Left renal pelvis (tissue), 4 donors: ENCODE results near the gene KRTAP12-4. TPM values are rescaled to one million over a fixed set of nuclear protein-coding genes. Genes with fewer than 3 reads are reported as not detected.
"Not testable (repeated sequence)": the region's sequence is repeated elsewhere in the genome, so short reads cannot be mapped to it uniquely, and the experiment has no call there.

Experiments
- DNase-seq, 4 donors: peaks; one replicate each; pipeline ENCODE4 v3.0.0-alpha.2; 2013; ENCODE audit warnings: low read depth in 4 of 4, low spot score in 3 of 4
- polyA plus RNA-seq, 4 donors: library from polyadenylated mRNA; unstranded; fragments of 120-200 nt; gene quantifications; one replicate each; pipeline ENCODE4 v1.2.1, GENCODE V29; 2013; ENCODE audit not compliant: insufficient read length in 4 of 4

KRTAP12-4 gene
- polyA plus RNA-seq, 4 donors = not detected

DNA sequence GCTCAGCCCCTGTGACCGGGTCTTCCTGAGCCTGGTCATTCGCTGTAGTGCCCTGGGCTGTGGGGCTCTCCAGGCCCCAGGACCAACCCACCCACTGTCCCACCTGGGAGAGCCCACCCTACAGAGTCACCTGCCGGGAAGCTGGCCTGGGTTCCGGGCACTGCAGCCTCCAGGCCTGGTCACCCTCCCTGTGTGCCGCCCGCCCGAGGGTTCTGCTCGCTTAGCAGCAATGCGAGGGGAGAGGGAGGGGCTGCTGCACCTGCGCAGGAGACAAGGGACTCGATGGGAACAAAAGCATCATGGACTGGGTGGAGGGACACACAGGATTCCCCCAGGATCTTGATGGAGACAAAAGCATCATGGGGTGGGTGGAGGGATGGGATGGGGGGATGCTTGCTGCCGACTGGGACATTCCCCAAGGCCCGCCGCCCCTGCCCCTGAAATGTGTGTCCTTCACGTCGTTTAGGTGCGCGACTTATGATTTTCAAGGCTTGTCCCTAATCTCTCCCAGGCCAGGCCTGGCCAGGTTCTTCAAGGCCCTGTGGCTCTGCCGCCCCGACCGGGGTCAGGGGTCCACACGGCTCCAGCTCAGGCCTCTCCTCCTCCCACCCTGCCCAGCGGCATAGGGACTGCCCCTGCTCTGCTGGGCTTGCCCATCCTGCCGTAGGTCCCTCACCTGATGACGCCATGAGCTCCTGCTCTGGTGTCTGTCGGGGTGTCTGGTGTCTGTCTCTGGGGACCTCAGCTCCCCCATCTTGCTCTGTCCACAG is 40.9 kb downstream of the KRTAP12-4 start:
- no peak for DNase-seq

DNA sequence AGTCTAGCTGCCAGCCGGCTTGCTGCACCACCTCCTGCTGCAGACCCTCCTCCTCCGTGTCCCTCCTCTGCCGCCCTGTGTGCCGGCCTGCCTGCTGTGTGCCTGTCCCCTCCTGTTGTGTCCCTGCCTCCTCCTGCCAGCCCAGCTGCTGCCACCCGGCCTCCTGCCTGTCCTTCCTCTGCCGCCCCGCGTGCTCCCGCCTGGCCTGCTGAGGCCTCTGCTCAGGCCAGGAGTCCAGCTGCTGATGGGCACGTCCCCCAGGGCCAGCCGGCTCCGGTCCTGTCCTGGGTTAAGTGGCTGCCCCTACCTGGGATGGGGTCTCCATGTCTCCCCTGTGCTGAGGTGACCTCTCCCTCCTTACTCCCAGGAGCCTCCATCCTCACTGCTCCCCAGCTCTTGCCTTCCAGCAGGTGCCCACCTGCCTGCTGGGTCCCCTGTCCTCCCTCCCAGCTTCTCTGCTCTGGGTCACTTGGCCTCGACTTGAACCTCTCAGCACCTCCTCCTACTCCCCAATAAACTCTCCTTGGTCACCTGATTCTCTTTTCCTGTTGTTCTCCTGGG is 41.7 kb downstream of the KRTAP12-4 start:
- DNase-seq = no peak

DNA sequence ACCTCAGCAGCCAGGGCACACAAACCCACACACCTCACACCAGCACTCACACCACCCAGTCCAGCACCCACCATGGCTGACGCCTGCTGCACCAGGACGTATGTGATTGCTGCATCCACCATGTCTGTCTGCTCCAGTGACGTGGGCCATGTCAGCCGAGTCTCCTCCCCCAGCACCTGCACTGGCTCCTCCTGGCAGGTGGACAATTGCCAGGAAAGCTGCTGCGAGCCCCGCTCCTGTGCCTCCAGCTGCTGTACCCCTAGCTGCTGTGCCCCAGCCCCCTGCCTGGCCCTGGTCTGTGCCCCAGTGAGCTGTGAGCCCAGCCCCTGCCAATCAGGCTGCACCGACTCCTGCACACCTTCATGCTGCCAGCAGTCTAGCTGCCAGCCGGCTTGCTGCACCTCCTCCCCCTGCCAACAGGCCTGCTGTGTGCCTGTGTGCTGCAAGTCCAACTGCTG is 42.4 kb downstream of the KRTAP12-4 start, which contains the start of gene KRTAP10-8:
Gene KRTAP10-8 (plus strand): TSS at position 51 of the 458 bp plus-strand sequence. CDS start 22 bp downstream, at position 73.
- no peak for DNase-seq

DNA sequence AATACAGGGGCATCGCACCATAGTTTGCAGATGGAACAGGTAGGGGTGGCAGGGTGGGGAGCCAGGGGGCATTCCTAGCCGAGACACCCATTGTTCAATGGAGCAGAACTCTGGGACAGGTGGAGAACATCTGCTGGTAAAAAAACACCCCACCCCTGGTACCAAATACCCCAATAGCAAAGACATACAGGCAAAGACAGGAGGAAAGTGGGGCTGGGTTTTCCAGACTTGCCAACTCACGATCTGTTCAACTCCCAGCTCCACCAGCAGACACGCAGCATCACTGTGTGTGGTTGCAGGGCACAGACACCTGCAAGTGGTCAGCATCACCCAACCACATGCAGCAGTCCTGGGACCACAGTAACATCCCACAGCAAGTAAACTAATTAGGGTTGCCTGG is 42.9 kb downstream of the KRTAP12-4 start:
- no peak for DNase-seq

DNA sequence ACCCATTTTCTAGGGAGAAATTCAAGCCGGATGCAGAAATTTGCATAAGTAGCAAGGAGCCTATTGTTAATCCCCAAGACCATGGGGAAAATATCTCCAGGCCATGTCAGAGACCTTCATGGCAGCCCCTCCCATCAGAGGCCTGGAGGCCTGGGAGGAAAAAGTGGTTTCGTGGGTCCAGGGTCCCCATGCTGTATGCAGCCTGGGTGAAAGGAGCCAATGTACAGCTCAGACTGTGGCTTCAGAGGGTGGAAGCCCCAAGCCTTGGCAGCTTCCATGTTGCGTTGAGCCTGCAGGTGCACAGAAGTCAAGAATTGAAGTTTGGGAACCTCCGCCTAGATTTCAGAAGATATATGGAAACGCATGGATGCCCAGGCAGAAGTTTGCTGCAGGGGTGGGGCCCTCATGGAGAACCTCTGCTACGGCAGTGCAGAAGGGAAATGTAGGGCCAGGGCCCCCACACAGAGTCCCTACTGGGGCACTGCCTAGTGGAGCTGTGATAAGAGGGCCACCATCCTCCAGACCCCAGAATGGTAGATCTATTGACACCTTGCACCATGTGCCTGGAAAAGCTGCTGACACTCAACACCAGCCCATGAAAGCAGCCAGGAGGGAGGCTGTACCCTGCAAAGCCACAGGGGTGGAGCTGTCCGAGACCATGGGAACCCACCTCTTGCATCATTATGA is 44.2 kb downstream of the KRTAP12-4 start:
- DNase-seq = not testable (repeated sequence)

DNA sequence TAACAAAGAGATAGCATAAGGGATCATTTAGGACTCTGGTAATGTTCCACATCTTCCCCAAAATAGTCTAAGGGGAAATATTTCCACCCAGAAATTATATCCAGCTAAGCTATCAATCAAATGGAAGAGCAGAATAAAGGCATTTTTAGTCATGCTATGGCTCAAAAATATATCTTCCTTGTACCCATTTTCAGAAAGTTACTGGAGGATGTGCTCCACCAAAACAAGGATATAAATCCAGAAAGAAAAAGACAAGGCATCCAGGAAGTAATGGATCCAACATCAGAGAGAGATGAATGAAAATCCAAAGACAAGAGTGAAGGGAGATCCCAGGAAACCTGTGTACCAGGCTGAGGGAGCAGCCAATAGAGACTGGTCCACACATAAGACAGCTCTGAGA is 45.3 kb downstream of the KRTAP12-4 start:
- DNase-seq = no peak

DNA sequence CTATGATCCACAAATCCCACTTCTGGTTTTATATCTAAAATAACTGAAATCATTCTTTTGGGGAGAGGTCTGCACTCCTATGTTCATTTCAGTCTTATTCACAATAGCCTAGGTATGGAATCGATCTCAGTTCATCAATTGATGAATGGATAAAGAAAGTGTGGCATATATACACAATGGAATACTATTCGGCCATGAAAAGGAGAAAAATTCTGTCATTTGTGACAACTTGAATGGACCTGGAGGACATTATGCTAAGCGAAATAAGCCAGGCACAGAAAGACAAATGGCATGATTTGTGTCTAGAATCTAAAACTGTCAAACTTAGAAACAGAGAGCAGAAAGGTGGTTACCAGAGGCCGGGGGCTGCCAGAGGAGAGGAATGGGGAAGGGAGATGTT is 48.0 kb downstream of the KRTAP12-4 start:
- DNase-seq = no peak

Other genes with a start within 250 kb of the KRTAP12-4 start
- gene LRRC3, start 199.1 kb downstream of the KRTAP12-4 start, polyA plus RNA-seq = 1 to 10 TPM; 4.3 to 6.6 (median 4.6) TPM
- not detected for gene KRTAP10-1, start 114.5 kb downstream of the KRTAP12-4 start, polyA plus RNA-seq
- not detected for gene KRTAP10-2, start 103.2 kb downstream of the KRTAP12-4 start, polyA plus RNA-seq
- not detected for gene KRTAP10-3, start 95.9 kb downstream of the KRTAP12-4 start, polyA plus RNA-seq
- gene KRTAP10-4, start 80.9 kb downstream of the KRTAP12-4 start, polyA plus RNA-seq = not detected
- gene KRTAP10-5, start 74.1 kb downstream of the KRTAP12-4 start, polyA plus RNA-seq = not detected
- not detected for gene KRTAP10-6, start 62.2 kb downstream of the KRTAP12-4 start, polyA plus RNA-seq
- gene KRTAP10-7, start 54.1 kb downstream of the KRTAP12-4 start, polyA plus RNA-seq = not detected
- not detected for gene KRTAP10-8, start 42.6 kb downstream of the KRTAP12-4 start, polyA plus RNA-seq
- not detected for gene KRTAP10-9, start 27.6 kb downstream of the KRTAP12-4 start, polyA plus RNA-seq
- gene KRTAP10-10, start 17.3 kb downstream of the KRTAP12-4 start, polyA plus RNA-seq = not detected
- gene KRTAP10-11, start 8.2 kb downstream of the KRTAP12-4 start, polyA plus RNA-seq = not detected
- gene KRTAP12-3, start 3.3 kb upstream of the KRTAP12-4 start, polyA plus RNA-seq = not detected
- gene KRTAP12-2, start 12.3 kb upstream of the KRTAP12-4 start, polyA plus RNA-seq = not detected
- not detected for gene KRTAP12-1, start 27.5 kb upstream of the KRTAP12-4 start, polyA plus RNA-seq
- not detected for gene KRTAP10-12, start 42.5 kb upstream of the KRTAP12-4 start, polyA plus RNA-seq
- gene TSPEAR, start 56.9 kb upstream of the KRTAP12-4 start, polyA plus RNA-seq = 1 to 10 TPM in 2 of 4 donors, under 1 TPM in 2; 0.08 to 1.1 (median 0.74) TPM
- gene UBE2G2, start 147.2 kb upstream of the KRTAP12-4 start, polyA plus RNA-seq = 100 to 1,000 TPM in 1 of 4 donors, 10 to 100 TPM in 3; 58.6 to 134 (median 81.8) TPM
- 100 to 1,000 TPM; 105 to 126 (median 111) TPM for gene SUMO3, start 163.4 kb upstream of the KRTAP12-4 start, polyA plus RNA-seq
- gene PTTG1IP, start 219.0 kb upstream of the KRTAP12-4 start, polyA plus RNA-seq = 100 to 1,000 TPM; 187 to 301 (median 285) TPM